GM18511 (cell line): ENCODE measurements around the gene HMCN2.

Source experiments
- ATAC-seq: cut with Tn5 transposase; IDR thresholded peaks from one replicate; pipeline ENCODE4 v1.9.1; 2021; ENCODE audit warnings: mild to moderate bottlenecking, moderate library complexity; ENCODE audit not compliant: unreplicated experiment

Gene HMCN2

GRCh38 chr9:130478152-130478551 lies 212.6 kb downstream of the HMCN2 start:
- no peak for ATAC-seq

- no peak for ATAC-seq
These were observed 213.4 kb downstream of the HMCN2 start for GRCh38 chr9:130478736-130479575.

- no peak for ATAC-seq
These were observed 214.0 kb downstream of the HMCN2 start for GRCh38 chr9:130479587-130479986.

- ATAC-seq = no peak
These were observed 215.1 kb downstream of the HMCN2 start for GRCh38 chr9:130480673-130481072.

GRCh38 chr9:130482463-130482862 lies 216.9 kb downstream of the HMCN2 start:
- no peak for ATAC-seq

- ATAC-seq = no peak
These were observed 217.9 kb downstream of the HMCN2 start for GRCh38 chr9:130483371-130483971.
